Measurements from ENCODE around the gene POLD1. TPM values are rescaled to one million over a fixed set of nuclear protein-coding genes. Genes with fewer than 3 reads are reported as not detected.

The POLD1 gene
- polyA plus RNA-seq, 1 of the 3 experiments (the other 2 are of a cell fraction): 33.6 TPM

DNA sequence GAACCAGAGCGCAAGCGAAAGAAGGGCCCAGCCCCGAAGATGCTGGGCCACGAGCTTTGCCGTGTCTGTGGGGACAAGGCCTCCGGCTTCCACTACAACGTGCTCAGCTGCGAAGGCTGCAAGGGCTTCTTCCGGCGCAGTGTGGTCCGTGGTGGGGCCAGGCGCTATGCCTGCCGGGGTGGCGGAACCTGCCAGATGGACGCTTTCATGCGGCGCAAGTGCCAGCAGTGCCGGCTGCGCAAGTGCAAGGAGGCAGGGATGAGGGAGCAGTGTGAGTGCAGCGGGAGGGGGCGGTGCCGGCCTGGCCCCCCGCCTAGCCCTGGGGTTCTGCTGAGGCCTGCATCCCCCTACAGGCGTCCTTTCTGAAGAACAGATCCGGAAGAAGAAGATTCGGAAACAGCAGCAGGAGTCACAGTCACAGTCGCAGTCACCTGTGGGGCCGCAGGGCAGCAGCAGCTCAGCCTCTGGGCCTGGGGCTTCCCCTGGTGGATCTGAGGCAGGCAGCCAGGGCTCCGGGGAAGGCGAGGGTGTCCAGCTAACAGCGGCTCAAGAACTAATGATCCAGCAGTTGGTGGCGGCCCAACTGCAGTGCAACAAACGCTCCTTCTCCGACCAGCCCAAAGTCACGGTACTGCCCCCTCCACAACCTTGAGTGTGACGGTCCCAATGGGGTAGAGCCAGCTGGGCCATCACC is 5.8 kb upstream of the POLD1 start:
- Histone ChIP-seq H3K4me1 (ENCODE audit: control insufficient read depth in 1 of 2, insufficient read depth in 2 of 2, low read depth in 1 of 2, low read length in 1 of 2) (peaks cover 0 to 2% of the 10 kb centered on the region in 2 experiments; a peak in 2 of 4 replicates), H3K4me3 (ENCODE audit: low read depth in 2 of 2, low read length in 1 of 2) (no peak overlapping the region), H3K79me2 (ENCODE audit: insufficient read depth) (peaks cover 6% of the 10 kb centered on the region), H3K9me2 (no peaks in the 10 kb centered on the region), H3K9me3 (no peaks in the 10 kb centered on the region), H3F3A (replicated peaks; ENCODE audit: insufficient read depth) (peaks cover 24% of the 10 kb centered on the region), H3K4me2 (no peak overlapping the region), H3K27me3 (ENCODE audit: insufficient read depth) (no peaks in the 10 kb centered on the region), H3K27ac (ENCODE audit: low read depth in 2 of 2, low read length in 1 of 2) (no peak overlapping the region), H3K36me3 (replicated peaks in 1 of 2; ENCODE audit: control insufficient read depth in 1 of 2, insufficient read depth in 2 of 2, low read length in 1 of 2) (peaks cover 17 to 60% of the 10 kb centered on the region in 2 experiments), H2AFZ (ENCODE audit: low read depth) (no peak overlapping the region), H3K9ac (no peak overlapping the region), H4K20me1 (ENCODE audit: insufficient read depth) (peaks cover 17% of the 10 kb centered on the region)
- DNase-seq: no peak
- TF ChIP-seq GABPA (IDR thresholded peaks at IDR 0.05; ENCODE audit: low read depth): no peak
- no peak for TF ChIP-seq NFIC (IDR thresholded peaks at IDR 0.05; ENCODE audit: borderline replicate concordance)
- no peak for TF ChIP-seq YY1 (IDR thresholded peaks at IDR 0.05; ENCODE audit: low read depth)
- TF ChIP-seq RFX5 (IDR thresholded peaks at IDR 0.05; ENCODE audit: low read length): no peak
- TF ChIP-seq RCOR1 (IDR thresholded peaks at IDR 0.05; ENCODE audit: low read length): no peak
- TF ChIP-seq, protein P1, sequence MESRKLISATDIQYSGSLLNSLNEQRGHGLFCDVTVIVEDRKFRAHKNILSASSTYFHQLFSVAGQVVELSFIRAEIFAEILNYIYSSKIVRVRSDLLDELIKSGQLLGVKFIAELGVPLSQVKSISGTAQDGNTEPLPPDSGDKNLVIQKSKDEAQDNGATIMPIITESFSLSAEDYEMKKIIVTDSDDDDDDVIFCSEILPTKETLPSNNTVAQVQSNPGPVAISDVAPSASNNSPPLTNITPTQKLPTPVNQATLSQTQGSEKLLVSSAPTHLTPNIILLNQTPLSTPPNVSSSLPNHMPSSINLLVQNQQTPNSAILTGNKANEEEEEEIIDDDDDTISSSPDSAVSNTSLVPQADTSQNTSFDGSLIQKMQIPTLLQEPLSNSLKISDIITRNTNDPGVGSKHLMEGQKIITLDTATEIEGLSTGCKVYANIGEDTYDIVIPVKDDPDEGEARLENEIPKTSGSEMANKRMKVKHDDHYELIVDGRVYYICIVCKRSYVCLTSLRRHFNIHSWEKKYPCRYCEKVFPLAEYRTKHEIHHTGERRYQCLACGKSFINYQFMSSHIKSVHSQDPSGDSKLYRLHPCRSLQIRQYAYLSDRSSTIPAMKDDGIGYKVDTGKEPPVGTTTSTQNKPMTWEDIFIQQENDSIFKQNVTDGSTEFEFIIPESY (IDR thresholded peaks at IDR 0.05; ENCODE audit: borderline replicate concordance, low read depth): no peak
- TF ChIP-seq TEAD4 (IDR thresholded peaks at IDR 0.05; ENCODE audit: borderline replicate concordance, insufficient read depth): no peak
- TF ChIP-seq MEF2A (IDR thresholded peaks at IDR 0.05; ENCODE audit: borderline replicate concordance, low read depth): no peak
- TF ChIP-seq, protein P2, sequence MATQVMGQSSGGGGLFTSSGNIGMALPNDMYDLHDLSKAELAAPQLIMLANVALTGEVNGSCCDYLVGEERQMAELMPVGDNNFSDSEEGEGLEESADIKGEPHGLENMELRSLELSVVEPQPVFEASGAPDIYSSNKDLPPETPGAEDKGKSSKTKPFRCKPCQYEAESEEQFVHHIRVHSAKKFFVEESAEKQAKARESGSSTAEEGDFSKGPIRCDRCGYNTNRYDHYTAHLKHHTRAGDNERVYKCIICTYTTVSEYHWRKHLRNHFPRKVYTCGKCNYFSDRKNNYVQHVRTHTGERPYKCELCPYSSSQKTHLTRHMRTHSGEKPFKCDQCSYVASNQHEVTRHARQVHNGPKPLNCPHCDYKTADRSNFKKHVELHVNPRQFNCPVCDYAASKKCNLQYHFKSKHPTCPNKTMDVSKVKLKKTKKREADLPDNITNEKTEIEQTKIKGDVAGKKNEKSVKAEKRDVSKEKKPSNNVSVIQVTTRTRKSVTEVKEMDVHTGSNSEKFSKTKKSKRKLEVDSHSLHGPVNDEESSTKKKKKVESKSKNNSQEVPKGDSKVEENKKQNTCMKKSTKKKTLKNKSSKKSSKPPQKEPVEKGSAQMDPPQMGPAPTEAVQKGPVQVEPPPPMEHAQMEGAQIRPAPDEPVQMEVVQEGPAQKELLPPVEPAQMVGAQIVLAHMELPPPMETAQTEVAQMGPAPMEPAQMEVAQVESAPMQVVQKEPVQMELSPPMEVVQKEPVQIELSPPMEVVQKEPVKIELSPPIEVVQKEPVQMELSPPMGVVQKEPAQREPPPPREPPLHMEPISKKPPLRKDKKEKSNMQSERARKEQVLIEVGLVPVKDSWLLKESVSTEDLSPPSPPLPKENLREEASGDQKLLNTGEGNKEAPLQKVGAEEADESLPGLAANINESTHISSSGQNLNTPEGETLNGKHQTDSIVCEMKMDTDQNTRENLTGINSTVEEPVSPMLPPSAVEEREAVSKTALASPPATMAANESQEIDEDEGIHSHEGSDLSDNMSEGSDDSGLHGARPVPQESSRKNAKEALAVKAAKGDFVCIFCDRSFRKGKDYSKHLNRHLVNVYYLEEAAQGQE (IDR thresholded peaks at IDR 0.05; ENCODE audit: low read depth, low read length): no peak
- TF ChIP-seq, protein P3, sequence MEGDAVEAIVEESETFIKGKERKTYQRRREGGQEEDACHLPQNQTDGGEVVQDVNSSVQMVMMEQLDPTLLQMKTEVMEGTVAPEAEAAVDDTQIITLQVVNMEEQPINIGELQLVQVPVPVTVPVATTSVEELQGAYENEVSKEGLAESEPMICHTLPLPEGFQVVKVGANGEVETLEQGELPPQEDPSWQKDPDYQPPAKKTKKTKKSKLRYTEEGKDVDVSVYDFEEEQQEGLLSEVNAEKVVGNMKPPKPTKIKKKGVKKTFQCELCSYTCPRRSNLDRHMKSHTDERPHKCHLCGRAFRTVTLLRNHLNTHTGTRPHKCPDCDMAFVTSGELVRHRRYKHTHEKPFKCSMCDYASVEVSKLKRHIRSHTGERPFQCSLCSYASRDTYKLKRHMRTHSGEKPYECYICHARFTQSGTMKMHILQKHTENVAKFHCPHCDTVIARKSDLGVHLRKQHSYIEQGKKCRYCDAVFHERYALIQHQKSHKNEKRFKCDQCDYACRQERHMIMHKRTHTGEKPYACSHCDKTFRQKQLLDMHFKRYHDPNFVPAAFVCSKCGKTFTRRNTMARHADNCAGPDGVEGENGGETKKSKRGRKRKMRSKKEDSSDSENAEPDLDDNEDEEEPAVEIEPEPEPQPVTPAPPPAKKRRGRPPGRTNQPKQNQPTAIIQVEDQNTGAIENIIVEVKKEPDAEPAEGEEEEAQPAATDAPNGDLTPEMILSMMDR (IDR thresholded peaks at IDR 0.05): no peak
- no peak for TF ChIP-seq SIN3A (IDR thresholded peaks at IDR 0.05; ENCODE audit: borderline replicate concordance, low read depth, low read length)
- no peak for TF ChIP-seq FOXJ3 (CRISPR knock-in tag; IDR thresholded peaks at IDR 0.05)
- TF ChIP-seq JUND (IDR thresholded peaks at IDR 0.05): no peak
- TF ChIP-seq EZH2phosphoT487 (IDR thresholded peaks at IDR 0.05; ENCODE audit: borderline replicate concordance, low read depth): no peak
- TF ChIP-seq, protein P4, sequence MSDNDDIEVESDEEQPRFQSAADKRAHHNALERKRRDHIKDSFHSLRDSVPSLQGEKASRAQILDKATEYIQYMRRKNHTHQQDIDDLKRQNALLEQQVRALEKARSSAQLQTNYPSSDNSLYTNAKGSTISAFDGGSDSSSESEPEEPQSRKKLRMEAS (IDR thresholded peaks at IDR 0.05; ENCODE audit: low read depth): no peak
- TF ChIP-seq CHD2 (IDR thresholded peaks at IDR 0.05; ENCODE audit: low read length, partially characterized antibody): no peak
- no peak for TF ChIP-seq EP300 (IDR thresholded peaks at IDR 0.05; ENCODE audit: borderline replicate concordance in 1 of 2, low read depth in 1 of 2, low read length in 1 of 2)
- no peak for TF ChIP-seq RAD21 (IDR thresholded peaks at IDR 0.05; ENCODE audit: low read length)
- TF ChIP-seq MXI1 (IDR thresholded peaks at IDR 0.05; ENCODE audit: low read depth, low read length): no peak
- TF ChIP-seq GATA2 (CRISPR knock-in tag; IDR thresholded peaks at IDR 0.05): no peak
- ChIA-PET CTCF (interaction anchor here (1.1 to 1.5 kb wide), 3 partner anchors 9 to 83 kb away, joined by 3 to 5 read pairs (median 3); no protein-coding TSS in a partner anchor), POLR2A (no interaction called here)
- 98% methylated on average over 26 of the region's 36 CpGs for WGBS (ENCODE audit: low lambda C conversion rate)

Data from SK-N-SH (cell line).